Measurements from ENCODE around the gene SRPX2. TPM values are rescaled to one million over a fixed set of nuclear protein-coding genes. Genes with fewer than 3 reads are reported as not detected.

SRPX2 gene
- total and polyA plus RNA-seq, 9 of the 15 experiments (the other 6 are each of a cell fraction or from before 2014, with no cell fraction given), result 0.13 to 0.20 TPM; not detected in 7

GRCh38 chrX:100682939-100683338 is 38.9 kb downstream of the SRPX2 start (continued):
- TF ChIP-seq ZNF696 (CRISPR knock-in tag; conservative IDR thresholded peaks at IDR 0.05), result no peak

GRCh38 chrX:100685284-100685996 is 41.4 kb downstream of the SRPX2 start:
- 4% methylated on average over 5 of the region's 5 CpGs for WGBS (ENCODE audit: insufficient coverage, low coverage, missing lambda C conversion rate)
- Histone ChIP-seq H4K20me1 (replicated peaks; ENCODE audit: control insufficient read depth, insufficient read depth, low read length) (no peaks in the 10 kb centered on the region), H3K27ac (ENCODE audit: extremely low read depth, low read depth, low read length) (no peak overlapping the region), H3K36me3 (ENCODE audit: control insufficient read depth, insufficient read depth, low read length) (no peaks in the 10 kb centered on the region), H3K4me1 (replicated peaks in 1 of 2; ENCODE audit: control insufficient read depth in 2 of 2, insufficient read depth in 2 of 2, low read length in 2 of 2) (no peaks in the 10 kb centered on the region), H3K9me1 (ENCODE audit: control insufficient read depth, insufficient read depth, low read length) (no peaks in the 10 kb centered on the region), H3K9ac (ENCODE audit: insufficient read depth in 1 of 2, low read depth in 2 of 2, low read length in 2 of 2) (no peak overlapping the region), H3K27me3 (ENCODE audit: control insufficient read depth in 2 of 2, insufficient read depth in 2 of 2, low read length in 2 of 2) (no peaks in the 10 kb centered on the region), H2AFZ (ENCODE audit: low read depth, low read length) (no peak overlapping the region), H3K4me3 (no peak overlapping the region), H3K9me3 (replicated peaks; ENCODE audit: control insufficient read depth, insufficient read depth, low read depth, low read length) (no peaks in the 10 kb centered on the region), H3K79me2 (ENCODE audit: control insufficient read depth, insufficient read depth, low read length) (no peaks in the 10 kb centered on the region), H3K4me2 (ENCODE audit: insufficient read depth, low read length) (no peak overlapping the region)
- BruUV-seq (replicated peaks), result no TSS peak
- intact Hi-C loops (cut with micrococcal nuclease), result loop anchor here (1.0 to 10.0 kb wide), 3 partner anchors 83 to 599 kb away; no protein-coding TSS in a partner anchor
- ChIA-PET CTCF (ENCODE audit: low intra/inter-chr PET ratio) (interaction anchor here (0.5 to 3.1 kb wide), 5 partner anchors 83 to 1810 kb away, joined by 3 to 54 read pairs (median 4); partner anchors contain the start of gene TAF7L), POLR2A (no interaction called here)
- ATAC-seq (peak; percentile 93), DNase-seq (ENCODE audit: extremely low read depth in 1 of 4, low spot score in 3 of 4) (peak; percentile 59 to 77 (median 68)), FAIRE-seq (peak; percentile 85)
- in situ Hi-C loops (cut with MboI), result loop anchor here (5.0 to 25.0 kb wide), 2 partner anchors 82 to 502 kb away; no protein-coding TSS in a partner anchor
- TF ChIP-seq ZBTB7A (IDR thresholded peaks at IDR 0.05; ENCODE audit: borderline replicate concordance, control insufficient read depth, low read depth, low read length) (no peak), TCF7L2 (IDR thresholded peaks at IDR 0.05; ENCODE audit: low read depth, low read length) (0 out of 2 replicates have a peak, but pooled peaks have one; percentile 42), RBM14 (IDR thresholded peaks at IDR 0.05; ENCODE audit: borderline replicate concordance, insufficient read depth, low read depth, low read length) (no peak), RBM15 (IDR thresholded peaks at IDR 0.05; ENCODE audit: insufficient read depth, low read length) (no peak), MCM2 (IDR thresholded peaks at IDR 0.05; ENCODE audit: low read depth) (no peak), TRIM24 (IDR thresholded peaks at IDR 0.05) (no peak), ZNF316 (IDR thresholded peaks at IDR 0.05) (no peak), IRF2 (CRISPR knock-in tag; IDR thresholded peaks at IDR 0.05) (no peak), PHB2 (IDR thresholded peaks at IDR 0.05; ENCODE audit: low read depth) (no peak), SRSF9 (IDR thresholded peaks at IDR 0.05; ENCODE audit: borderline replicate concordance, low read depth, low read length) (no peak), ZKSCAN8 (CRISPR knock-in tag; IDR thresholded peaks at IDR 0.05) (no peak), TGIF2 (CRISPR knock-in tag; IDR thresholded peaks at IDR 0.05) (no peak), EP400 (IDR thresholded peaks at IDR 0.05) (no peak), CBFA2T3 (IDR thresholded peaks at IDR 0.05) (no peak), STAT5B (CRISPR knock-in tag; IDR thresholded peaks at IDR 0.05) (no peak), E2F3 (CRISPR knock-in tag; IDR thresholded peaks at IDR 0.05) (no peak), SMARCA5 (IDR thresholded peaks at IDR 0.05) (no peak), STAG1 (CRISPR knock-in tag; IDR thresholded peaks at IDR 0.05; ENCODE audit: borderline replicate concordance) (peak; percentile 50; the same call in 1 of the 2 replicates), GABPA (tag; conservative IDR thresholded peaks at IDR 0.05; ENCODE audit: low read depth) (no peak), SMARCB1 (IDR thresholded peaks at IDR 0.05; ENCODE audit: insufficient read length, low read depth) (no peak), FOXO4 (CRISPR knock-in tag; IDR thresholded peaks at IDR 0.05) (no peak), ZNF696 (CRISPR knock-in tag; conservative IDR thresholded peaks at IDR 0.05) (no peak), NRF1 (conservative IDR thresholded peaks at IDR 0.05 in 1 of 2, IDR thresholded peaks at IDR 0.05 in 1 of 2) (no peak)
